Heart right ventricle (tissue), 16 donors: ENCODE measurements around the gene CASP5. TPM values are rescaled to one million over a fixed set of nuclear protein-coding genes. Genes with fewer than 3 reads are reported as not detected.

Source experiments
- ATAC-seq, 8 donors: fragments of 200-7000 bp; cut with Tn5 transposase; one replicate each; pipeline ENCODE4 v1.9.1; 2020; ENCODE audit warnings: mild to moderate bottlenecking in 8 of 8, moderate library complexity in 8 of 8, moderate number of reproducible peaks in 1 of 8
- DNase-seq, 2 donors: peaks; one replicate each; pipeline ENCODE4 v3.0.0-alpha.2; 2020
- H3K27ac ChIP-seq, 10 donors: fragments of 200-600 bp; sonication (generic) in 2 of 10; one replicate each; pipeline versions ENCODE4 v1.5.0 to v1.8.0; 2020 to 2022; ENCODE audit warnings: mild to moderate bottlenecking in 3 of 10
- H3K27me3 ChIP-seq, 7 donors: fragments of 200-600 bp; one replicate each; pipeline ENCODE4 v1.8.0; 2021 to 2022; ENCODE audit warnings: mild to moderate bottlenecking in 2 of 7
- H3K36me3 ChIP-seq, 9 donors: fragments of 200-600 bp; sonication (generic) in 1 of 9; one replicate each; pipeline versions ENCODE4 v1.5.0 to v1.8.0; 2020 to 2022; ENCODE audit warnings: mild to moderate bottlenecking in 2 of 9
- H3K4me1 ChIP-seq, 9 donors: fragments of 200-600 bp; sonication (generic) in 1 of 9; one replicate each; pipeline versions ENCODE4 v1.5.0 to v1.8.0; 2020 to 2022; ENCODE audit warnings: mild to moderate bottlenecking in 4 of 9
- H3K4me3 ChIP-seq, 10 donors: fragments of 200-600 bp; sonication (generic) in 2 of 10; one replicate each; pipeline versions ENCODE4 v1.5.0 to v1.8.0; 2020 to 2022; ENCODE audit warnings: mild to moderate bottlenecking in 7 of 10, moderate library complexity in 2 of 10
- H3K9me3 ChIP-seq, 11 donors: fragments of 200-600 bp in 10 of 11; sonication (generic) in 2 of 11; one replicate each; pipeline versions ENCODE4 v1.5.0 to v1.8.0; 2013 to 2022; ENCODE audit warnings: mild to moderate bottlenecking in 2 of 11, control low read depth in 1 of 11, moderate library complexity in 1 of 11
- CTCF ChIP-seq, 9 donors: fragments of 200-600 bp; sonication (generic) in 2 of 9; IDR thresholded peaks; one replicate each; pipeline versions ENCODE4 v1.5.0 to v1.8.0; 2021 to 2022; ENCODE audit warnings: antibody characterized with exemption in 9 of 9, mild to moderate bottlenecking in 5 of 9, moderate library complexity in 1 of 9
- WGBS, 2 donors: extraction: QIAGEN DNeasy Blood & Tissue Kit; methylation state at CpG; one replicate each; pipeline ENCODE4 v1.1.7; 2013; ENCODE audit warnings: inconsistent platforms in 1 of 2; 5-methylcytosine and 5-hydroxymethylcytosine counted together
- intact Hi-C, 10 donors: fragments of 100-400 bp; cut with DNase I; formaldehyde crosslinking; loops; one replicate each; pipeline versions ENCODE4 v1.11.1 to v1.14.2; 2022
- polyA plus RNA-seq, 2 donors: library from polyadenylated mRNA; stranded (reverse); fragments of 200-250 nt; gene quantifications; one replicate each; pipeline ENCODE4 v1.2.3, GENCODE V29; 2013
- total RNA-seq, 10 donors: library from RNA; stranded (reverse); fragmentation: NEBNext Ultra II Directional in 3 of 10; extraction: Animal tissue kit (Norgen Biotek cat#: 25700) in 3 of 10; gene quantifications; one replicate each; pipeline versions ENCODE4 v1.2.1 to v1.2.4, GENCODE V29; 2021 to 2023
- donor health status: Arrhythmogenic right ventricular cardiomyopathy.
- donor health status: ischemic (EF 13 %, LVEDD 7.1; RV severe dilation, severe dysfunction).
- donor health status: healthy with polysubstance abuse.
- donor health status: DM: no; HTN: yes; CAD: no.
- donor health status: DM: no; HTN: no; CAD: no.
- donor health status: ischemic (EF 25% LVEDD 6.9; RV normal size, moderate dysfunction).
- donor health status: ischemic (EF 25% LVEDD 5.7; RV mildly dilated, moderate dysfunction).
- donor health status: healthy.
- donor health status: DM: yes; HTN: yes; CAD: no.
- donor health status: Ischemic cardiomyopathy.
- donor health status: ischemic (EF 35%, LVEDD 5.7; RV mildly dilated, moderate dysfunction).
- donor health status: nonischemic (EF 11% LVEDD 7.7; RV severe dilation, severe dysfunction).
- donor health status: DM: yes; HTN: yes; CAD: no.
- donor health status: PGD.
- donor health status: ischemic (EF 29% LVEDD 5.4; RV normal size, mild dysfunction).
- donor health status: nonischemic (EF 23%, LVEDD 6.1; RV moderate dilation, normal function).

The CASP5 gene
- total and polyA plus RNA-seq, 12 donors, result 0.03 to 0.79 (median 0.21) TPM; not detected in 8

DNA sequence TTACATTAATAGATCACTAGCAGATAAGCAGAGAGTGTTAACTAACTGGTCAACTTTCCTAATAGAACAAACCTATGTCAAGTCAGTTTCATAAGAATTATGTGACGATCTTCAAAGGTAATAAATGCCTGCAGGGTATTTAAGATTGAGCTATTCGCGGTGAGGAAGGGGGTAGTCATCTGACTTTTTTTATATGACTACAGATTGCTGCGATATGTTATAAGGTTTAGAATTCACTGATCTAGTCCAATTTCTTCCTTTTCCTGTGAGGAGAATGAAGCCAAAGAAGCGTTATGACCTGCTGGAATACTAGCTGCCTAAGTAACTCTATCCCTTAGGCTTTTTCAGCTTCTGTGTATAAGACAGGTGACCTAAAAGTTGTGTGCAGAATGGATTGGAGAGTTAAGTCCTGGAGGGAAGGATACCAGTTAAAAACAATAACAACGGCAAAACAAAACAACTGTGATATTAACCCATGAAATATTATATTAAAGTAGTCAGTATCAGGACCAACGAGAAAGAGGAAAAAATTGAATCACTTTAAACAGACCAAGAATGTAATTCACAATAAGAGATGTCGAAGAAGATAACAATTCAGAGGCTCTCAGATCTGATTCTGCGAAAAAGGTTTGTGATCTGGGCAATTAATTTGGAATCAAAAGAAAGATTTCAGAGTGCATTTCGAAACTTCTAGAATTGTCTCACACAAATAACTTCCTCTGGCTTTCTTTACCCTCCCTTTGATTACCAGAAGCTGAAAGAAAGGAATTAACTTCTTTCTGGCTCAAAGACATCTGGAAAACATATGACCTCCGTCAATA is 55.2 kb downstream of the CASP5 start:
- H3K9me3 ChIP-seq, result peaks cover 0 to 22% (median 2%) of the 10 kb centered on the region in 11 donors
- peaks cover 0 to 17% (median 0%) of the 10 kb centered on the region in 9 donors for H3K36me3 ChIP-seq
- H3K4me3 ChIP-seq, result peak overlapping the region; percentile 26 to 63 (median 56)
- intact Hi-C loops, result loop anchor here in 3 of 10 donors (5.0 to 10.0 kb wide), 3 partner anchors 65 to 75 kb away; partner anchors contain the start of gene CASP1 (in 1 of the 3)
- no peak for TF ChIP-seq CTCF (IDR thresholded peaks at IDR 0.05)
- peak overlapping the region; percentile 72 to 97 (median 89) for H3K27ac ChIP-seq
- no peaks in the 10 kb centered on the region for H3K27me3 ChIP-seq
- DNase-seq (no peak), ATAC-seq (peak in 6 of 8 donors; percentile 17 to 51 (median 32))
- H3K4me1 ChIP-seq, result peaks cover 0 to 46% (median 22%) of the 10 kb centered on the region in 9 donors
- 31 to 48% methylated on average over 11 of the region's 11 CpGs for WGBS, 2 donors

DNA sequence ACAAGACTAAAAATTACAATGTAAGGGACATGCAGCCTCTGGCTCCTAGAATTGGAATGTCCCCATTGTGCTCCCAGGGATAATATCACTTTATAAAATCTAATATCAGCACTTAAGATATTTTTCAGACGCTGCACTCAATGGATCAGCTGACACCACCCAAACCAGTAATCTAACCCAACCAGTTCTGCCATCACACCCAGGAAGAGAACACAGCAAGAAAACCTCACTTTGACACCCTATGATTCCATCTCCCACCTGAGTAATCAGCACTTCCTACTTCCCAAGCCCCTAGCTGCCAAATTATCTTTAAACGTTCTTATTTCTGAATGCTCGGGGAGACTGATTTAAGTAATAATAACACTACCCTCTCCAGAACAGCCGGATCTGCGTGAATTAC is 57.2 kb downstream of the CASP5 start:
- Histone ChIP-seq H3K27me3 (no peaks in the 10 kb centered on the region), H3K4me3 (peak overlapping the region in 4 of 10 donors; percentile 12 to 63 (median 60)), H3K27ac (peak overlapping the region in 1 of 10 donors; percentile 92), H3K9me3 (peaks cover 0 to 16% (median 0%) of the 10 kb centered on the region in 11 donors), H3K36me3 (peaks cover 0 to 31% (median 5%) of the 10 kb centered on the region in 9 donors), H3K4me1 (peaks cover 0 to 56% (median 22%) of the 10 kb centered on the region in 9 donors)
- ATAC-seq, result no peak
- 85 to 89% methylated on average over 5 of the region's 5 CpGs for WGBS, 2 donors
- TF ChIP-seq CTCF (IDR thresholded peaks at IDR 0.05), result no peak
- intact Hi-C loops, result loop anchor here in 3 of 10 donors (5.0 to 10.0 kb wide), 3 partner anchors 67 to 73 kb away; partner anchors contain the start of gene CASP1 (in 1 of the 3)
- no peak for DNase-seq

DNA sequence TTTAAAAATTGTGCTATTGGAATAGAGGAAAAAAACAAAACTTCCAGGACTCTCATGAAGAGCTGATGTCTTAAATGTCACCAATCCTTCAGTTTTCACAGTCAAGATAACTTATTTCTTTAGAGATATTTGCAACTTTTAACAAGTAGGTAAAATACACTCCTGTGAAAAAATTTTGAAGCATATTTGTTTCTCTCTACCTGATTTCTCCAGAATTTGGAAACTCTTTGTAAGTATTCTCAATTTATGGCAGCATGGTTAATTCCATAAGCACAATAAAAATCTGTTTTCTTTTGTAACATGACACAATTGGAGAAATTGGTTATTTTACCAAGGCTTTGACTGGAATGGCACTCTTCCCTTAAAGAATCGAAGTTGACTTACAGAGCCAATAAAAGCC is 58.7 kb downstream of the CASP5 start:
- no peak for TF ChIP-seq CTCF (IDR thresholded peaks at IDR 0.05)
- DNase-seq (no peak), ATAC-seq (no peak)
- WGBS, 2 donors, result 97 to 98% methylated on average over 1 of the region's 1 CpG
- Histone ChIP-seq H3K36me3 (peaks cover 0 to 31% (median 5%) of the 10 kb centered on the region in 9 donors), H3K27ac (no peak overlapping the region), H3K4me1 (peaks cover 0 to 60% (median 22%) of the 10 kb centered on the region in 9 donors), H3K27me3 (no peaks in the 10 kb centered on the region), H3K4me3 (no peak overlapping the region), H3K9me3 (peaks cover 0 to 16% (median 0%) of the 10 kb centered on the region in 11 donors)
- intact Hi-C loops, result loop anchor here in 1 of 10 donors (10.0 kb wide), 1 partner anchor 71 kb away; the partner anchor contains the start of gene CASP1

DNA sequence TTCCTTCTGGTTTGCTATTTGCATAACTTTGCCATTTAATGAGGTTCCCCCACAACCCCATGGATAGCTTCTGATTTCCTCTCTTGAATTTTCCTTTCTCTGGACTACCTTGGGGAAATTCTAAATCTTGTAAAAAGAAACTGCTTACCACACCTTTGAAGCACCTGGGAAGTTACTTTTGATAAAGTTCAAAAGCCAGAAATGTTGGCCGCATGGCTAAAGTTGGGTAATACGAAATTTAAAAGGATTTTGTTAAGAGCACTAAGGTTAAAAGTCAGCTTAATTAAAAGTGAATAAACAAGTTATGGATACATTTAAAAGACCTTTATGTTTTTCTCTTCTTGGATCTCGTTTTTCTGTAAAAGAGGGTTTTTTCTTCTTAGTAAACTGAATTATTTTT is 60.1 kb downstream of the CASP5 start:
- no peak for TF ChIP-seq CTCF (IDR thresholded peaks at IDR 0.05)
- Histone ChIP-seq H3K27ac (no peak overlapping the region), H3K9me3 (peaks cover 0 to 16% (median 0%) of the 10 kb centered on the region in 11 donors), H3K4me1 (peaks cover 0 to 65% (median 24%) of the 10 kb centered on the region in 9 donors), H3K4me3 (no peak overlapping the region), H3K27me3 (no peaks in the 10 kb centered on the region), H3K36me3 (peaks cover 0 to 31% (median 5%) of the 10 kb centered on the region in 9 donors)
- DNase-seq (no peak), ATAC-seq (no peak)
- WGBS, 2 donors, result 91 to 93% methylated on average over 3 of the region's 3 CpGs
- intact Hi-C loops, result loop anchor here in 1 of 10 donors (10.0 kb wide), 1 partner anchor 72 kb away; the partner anchor contains the start of gene CASP1
